Fibroblast of upper back skin (primary cell): Measurements from ENCODE around the gene ACTR8.

Experiments
- DNase-seq: peaks from one replicate; pipeline ENCODE4 v3.0.0-alpha.2; 2013

ACTR8 gene

DNA sequence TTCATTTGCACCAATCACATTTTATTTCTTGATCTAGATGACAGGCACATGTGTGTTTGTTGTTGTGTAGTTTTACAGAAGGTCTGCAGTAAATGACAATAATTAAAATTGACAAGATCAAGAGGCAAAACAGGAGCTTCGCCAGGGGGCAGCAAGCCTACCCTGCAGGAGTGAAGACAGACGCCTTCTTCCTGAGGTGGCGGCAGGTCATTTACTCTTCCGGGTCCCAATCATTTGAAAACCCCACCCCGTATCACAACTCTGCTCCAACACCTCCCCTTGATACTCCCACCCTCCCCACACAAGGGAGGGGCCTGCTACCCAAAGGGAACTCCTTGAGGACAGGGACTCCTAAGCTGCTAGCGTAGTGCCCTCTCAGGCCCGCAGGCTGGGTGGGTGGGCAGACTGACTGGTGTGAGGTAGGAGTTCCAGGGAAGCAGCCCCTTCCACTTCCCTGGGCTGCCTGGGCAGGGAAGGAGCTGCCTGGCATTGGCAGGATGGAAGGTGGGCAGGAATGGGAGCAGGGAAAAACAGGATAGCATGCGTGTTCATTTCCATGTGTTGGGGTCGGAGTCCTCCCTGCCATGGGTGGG, 48.8 kb downstream of the ACTR8 start:
- no peak for DNase-seq

DNA sequence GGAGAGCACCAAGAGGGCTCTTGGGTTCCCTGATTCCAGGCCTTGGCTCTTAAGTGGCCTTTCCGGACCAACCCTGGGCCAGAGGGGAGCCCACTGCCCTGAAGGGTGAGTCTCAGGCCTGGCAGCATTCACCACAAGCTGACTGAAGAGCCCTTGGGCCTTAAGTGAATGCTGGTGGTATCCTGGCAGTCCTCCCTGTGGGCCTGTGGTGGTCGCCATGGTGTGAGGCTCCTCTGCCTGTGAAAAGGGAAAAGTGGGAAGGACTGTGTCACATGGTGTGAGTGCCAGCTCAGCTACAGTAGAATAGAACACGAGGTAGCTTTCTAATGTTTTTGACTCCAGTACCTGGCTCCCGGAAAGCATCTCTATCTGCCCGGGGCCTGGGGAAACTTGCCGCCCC, 51.0 kb downstream of the ACTR8 start:
- no peak for DNase-seq

DNA sequence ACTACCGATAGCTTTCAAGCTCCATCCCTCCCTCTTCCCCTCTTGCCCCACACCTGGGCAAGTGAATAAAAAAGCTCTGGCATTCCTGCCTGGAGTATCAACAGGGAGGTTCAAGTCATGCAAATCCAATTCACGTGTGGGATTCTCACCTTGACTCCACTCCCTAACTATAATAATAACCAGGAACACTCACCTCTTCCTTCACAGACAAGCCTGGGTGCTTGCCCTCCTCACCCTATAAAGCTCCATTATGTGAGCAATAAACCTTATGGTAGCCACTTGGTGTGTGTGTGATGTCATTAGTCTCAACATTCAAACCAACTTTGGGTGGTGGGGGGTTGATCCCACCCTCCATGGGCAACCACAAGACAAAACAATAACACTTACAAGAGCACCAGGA, 52.3 kb downstream of the ACTR8 start:
- no peak for DNase-seq

DNA sequence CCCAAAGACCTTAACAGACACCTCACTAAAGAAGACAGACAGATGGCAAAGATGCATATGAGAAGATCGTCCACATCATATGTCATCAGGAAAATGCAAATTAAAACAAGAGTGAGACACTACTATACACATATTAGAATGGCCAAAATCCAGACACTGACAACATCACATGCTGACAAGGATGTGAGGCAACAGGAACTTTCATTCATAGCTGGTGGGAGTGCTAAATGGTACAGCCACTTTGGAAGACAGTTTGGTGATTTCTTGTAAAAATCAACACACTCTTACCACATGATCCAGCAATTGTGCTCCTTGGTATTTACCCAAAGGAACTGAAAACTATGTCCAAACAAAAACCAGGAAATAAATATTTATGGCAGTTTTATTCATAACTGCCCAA, 53.4 kb downstream of the ACTR8 start:
- no peak for DNase-seq

DNA sequence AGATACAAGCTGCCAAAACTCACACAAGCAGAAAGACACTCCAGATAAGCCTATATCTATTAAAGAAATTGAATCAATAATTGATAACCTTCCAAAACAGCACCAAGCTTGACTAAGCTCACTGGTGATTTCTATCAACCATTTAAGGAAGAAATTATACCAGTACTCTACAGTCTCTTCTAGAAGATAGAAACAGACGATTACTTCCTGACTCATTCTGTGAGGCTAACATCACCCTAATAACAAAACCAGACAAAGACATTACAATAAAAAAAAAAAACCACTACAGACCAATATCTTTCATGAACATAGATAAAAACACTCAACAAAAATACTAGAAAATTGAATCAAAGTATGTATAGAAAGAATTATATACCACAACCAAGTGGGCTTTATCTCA, 55.9 kb downstream of the ACTR8 start:
- DNase-seq: no peak

DNA sequence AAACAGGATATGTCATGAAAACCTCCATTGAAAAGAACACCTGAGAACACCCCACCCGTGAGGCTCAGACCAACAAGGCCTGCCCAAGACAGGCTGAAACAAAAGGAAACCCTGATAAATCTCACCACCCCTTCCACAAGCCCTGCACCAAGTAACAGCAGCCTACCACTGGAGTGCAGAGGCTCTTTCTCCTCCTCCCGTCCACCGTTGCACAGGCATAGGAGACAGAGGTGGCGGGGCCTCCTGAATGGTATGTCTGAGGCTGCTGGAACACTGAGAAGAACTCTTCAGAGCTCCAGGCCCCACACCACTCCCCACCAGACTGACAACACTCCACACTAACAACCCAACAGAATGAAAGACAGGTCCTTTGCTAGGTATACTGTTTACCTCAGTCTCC, 57.2 kb downstream of the ACTR8 start:
- no peak for DNase-seq

DNA sequence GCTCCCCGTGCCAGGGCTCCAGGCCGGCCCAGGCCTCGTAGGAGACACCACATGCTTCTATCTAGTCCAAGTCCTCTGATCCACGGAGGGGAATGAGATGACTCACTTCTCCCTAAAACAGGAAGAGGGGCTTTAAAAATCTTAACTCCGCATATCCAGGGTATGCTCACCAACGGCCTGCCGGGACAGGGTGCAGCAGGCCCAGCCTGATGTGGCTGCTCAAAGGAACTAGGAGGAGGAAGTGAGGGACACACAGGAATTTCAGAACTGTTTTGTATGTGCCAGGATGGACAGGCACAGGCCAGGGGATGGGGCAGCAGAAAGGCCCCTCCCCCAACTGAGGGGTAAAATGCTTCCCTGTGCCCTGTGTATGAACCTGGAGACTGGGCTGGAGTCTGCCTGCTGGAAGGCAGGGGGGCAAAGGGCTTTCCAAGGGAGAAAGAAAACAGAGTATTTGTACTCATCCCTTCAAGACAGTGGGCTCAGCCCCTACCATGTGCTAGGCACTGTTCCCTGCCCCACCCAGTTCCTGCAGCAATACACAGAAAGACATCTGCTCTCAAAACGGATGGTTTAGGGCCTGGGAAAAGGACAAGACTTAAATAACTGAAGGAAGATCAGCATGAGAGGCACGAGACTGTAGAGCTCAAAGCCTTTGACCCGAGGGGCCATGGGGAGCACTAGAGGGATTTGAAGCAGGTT, 57.8 kb downstream of the ACTR8 start:
- DNase-seq: no peak

DNA sequence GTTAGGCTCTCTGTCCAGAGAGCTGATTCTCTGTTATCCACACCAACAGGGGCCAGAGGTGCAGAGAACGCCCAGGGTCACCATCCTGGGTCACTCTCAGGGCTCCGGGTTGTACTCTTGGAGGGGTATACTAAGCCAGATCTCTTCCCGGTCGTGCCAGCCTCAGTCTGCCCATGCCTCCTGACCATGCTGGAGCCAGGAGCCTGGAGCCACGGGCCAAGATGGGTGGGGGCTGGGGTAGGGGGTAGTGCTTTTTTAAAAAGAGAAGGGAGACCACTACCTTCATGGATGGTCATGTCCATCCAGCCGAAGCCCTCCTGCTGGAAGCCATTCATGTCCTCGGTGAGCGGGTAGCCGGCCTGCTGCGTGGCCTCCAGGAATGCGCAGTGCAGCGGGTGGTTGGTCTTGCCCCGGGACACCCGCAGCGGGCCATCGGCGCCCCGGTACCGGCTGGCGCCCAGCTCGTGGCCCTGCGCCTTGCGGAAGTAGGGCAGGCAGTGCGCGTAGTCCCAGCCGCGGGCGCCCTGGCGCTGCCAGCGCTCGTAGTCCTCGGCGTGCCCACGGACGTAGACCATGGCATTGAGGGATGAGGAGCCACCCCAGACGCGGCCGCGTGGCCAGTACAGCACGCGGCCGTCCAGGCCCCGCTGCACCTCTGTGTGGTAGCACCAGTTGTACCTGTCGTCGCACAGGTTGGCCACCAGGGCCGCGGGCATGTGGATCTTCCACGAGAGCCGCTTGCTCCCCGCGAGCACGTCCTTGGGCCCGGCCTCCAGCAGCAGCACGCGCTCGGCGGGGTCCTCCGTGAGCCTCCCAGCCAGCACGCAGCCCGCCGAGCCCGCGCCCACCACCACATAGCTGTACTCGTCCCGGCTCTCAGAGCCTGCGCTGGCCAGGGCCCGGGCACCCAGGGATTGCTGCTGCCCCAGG, 58.7 kb downstream of the ACTR8 start:
- no peak for DNase-seq

DNA sequence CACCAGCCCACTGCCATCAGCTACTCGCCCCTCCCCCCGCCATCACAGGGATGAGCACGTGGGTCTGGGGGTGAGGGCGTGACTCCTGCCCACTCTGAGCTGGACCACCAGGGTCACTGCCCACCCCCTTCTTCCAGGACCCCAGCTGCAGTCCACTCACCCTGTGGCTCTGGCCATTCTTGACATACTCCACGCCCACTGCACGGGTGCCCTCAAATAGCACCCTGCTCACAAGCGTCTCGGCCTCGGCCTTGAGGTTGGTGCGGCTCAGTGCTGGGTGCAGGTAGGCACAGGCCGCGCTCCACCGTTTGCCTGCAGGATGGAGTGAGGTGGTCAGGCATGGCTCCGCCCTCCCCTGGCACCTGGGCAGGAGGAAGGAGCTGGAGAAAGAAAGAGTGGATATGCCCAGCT, 59.6 kb downstream of the ACTR8 start:
- DNase-seq: no peak

DNA sequence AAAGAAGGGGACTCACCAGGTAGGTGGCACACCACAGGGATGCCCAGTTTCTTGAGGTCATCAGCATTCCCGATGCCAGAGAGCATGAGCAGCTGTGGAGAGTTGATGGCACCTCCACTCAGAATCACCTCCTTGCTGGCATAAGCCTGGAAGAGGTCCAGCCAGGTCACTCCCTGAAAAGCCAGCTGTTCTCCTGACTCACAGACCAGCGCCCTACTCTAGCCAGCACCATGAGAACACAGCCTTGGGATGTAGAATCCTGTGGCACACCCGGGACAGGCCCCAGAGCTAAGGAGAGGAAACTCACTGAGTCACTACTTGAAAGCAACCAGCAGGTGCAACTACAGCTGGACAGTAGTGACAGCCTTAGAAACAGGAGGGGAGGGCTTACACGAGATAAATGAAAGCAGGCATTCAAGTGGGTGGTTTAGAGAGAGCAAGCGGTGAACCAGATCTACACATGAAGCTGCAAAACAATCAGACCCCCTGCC, 60.3 kb downstream of the ACTR8 start:
- no peak for DNase-seq

DNA sequence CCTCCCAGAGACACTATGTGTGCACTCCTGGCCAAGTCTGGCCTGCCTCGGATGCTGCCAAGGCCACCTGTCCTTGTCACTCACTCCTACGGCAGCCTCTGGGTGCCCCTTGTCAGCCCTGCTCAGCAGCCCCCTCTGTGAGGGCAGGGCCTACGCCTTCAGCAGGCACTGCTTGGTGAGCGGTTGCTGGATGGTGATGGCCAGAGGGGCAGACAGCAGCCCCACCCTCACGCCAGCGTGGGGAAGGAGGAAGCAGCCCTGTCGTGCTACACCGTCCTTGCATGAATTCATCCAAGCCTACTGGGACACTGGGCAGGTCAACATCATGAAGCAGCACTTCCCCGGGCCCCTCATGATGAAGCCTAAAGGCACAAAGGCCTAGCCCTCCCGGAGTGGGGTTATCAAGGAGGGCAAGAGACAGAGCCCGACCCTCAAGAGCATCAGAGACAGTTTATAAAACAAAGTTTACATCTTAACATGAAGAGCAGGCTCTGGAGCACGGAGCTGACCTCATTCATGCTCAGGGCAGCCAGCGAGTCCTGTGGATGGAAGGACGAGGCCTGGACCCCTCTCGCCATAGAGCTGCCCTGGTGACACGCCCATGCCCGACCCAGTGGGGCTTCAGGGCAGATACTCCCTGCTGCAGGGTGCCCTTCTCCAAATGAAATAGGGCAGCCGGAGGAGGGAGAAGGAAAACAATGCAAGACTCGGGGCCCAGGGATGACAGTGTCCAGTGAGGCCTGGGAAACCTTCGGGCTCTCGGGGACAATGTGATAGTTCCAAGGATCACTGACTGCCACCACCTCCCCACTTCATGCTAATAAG, 61.0 kb downstream of the ACTR8 start:
- no peak for DNase-seq

DNA sequence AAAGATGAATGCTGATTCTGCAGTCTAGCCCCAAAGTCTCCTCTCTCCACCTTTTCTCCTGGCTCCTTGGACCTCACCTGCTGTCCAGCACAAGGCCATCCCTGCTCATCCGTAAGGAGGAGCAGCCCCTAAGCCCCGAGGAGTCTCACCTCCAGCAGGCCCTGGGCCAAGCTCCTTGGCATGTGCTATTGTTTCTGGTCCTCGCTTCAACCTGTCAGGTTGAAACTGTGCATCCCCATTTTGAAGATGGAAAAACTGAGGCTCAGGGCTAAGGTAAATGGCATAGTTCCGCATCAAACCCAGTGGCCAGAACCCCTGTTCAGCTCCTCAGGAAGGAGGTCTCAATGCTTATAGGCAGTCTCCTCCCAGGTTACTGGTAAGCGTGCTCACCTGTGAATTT, 61.9 kb downstream of the ACTR8 start:
- DNase-seq: no peak

DNA sequence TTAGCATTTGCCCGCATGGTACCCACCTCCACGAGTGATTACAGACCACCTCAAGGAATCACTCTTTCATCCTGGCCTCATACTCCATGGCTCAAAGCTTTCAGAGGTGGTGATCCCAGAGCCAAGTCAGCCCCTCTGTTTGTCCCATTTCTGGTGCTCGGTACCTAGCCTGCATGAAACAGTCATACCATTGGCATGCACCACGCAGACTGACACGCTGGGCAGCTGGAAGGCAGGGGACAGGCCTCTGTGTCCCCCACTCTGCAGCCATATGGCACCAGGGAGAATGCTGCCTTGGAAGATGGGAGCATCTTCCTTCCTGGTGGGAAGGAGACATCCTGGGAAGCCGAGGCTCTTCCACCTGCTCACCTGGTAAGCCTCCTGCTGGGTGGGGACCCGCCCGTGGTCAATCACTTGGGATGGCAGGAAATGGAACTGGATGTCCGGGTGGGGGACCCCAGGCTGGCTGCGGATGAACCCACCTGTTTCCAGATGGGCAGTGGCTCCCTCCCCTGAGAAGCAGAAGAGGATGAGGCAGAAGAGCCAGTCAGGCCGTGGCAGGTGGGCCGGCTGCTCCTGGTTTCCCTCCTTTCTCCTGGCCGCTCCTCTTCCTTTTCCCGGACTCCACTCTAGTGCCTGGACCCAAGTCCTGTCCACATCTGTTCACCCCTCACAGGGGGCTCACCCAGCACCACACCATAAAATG, 62.6 kb downstream of the ACTR8 start:
- no peak for DNase-seq

DNA sequence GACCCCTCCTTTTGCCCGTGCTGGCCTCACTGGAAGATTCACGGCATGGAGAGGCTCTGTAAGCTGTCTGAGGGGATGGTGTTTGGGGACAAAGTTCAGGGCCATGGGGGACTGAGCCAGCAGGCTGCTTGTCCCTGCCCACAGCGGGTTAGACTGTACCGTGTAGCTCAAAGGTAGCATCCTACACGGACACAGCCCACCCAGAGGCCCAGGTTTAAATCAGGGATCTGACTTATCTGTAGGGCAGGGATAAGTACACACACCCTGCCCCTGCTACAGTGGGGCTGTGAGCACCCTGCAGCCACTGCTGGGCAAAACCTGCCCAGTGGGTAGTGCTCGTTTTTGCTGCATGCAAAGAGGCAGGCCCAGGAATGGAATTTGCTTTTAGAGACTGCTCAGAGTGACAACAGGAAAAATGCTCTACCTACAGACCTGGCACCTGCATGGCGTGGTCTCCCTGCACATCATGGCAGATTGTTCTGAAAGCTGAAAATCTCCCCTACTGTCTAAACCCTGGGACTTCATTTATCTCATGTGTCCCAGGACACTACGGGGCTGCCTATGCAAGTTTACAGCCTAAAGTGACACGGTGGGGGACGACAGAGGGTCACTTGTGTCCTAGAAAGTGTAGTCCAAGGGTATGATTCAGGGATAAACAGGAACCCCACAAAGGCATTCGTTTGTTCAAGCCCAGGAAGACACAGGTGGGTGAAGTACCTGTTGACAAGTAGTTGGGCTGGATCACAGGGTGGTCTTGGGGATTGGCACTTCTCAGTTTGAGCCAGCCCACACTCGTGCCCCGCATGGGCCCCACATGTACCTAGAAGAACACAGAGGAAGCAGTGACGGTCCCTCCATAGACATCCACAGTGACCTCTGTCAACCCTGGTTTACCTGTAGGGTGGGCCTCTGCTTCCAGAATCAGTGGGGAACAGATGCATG, 63.5 kb downstream of the ACTR8 start:
- no peak for DNase-seq

DNA sequence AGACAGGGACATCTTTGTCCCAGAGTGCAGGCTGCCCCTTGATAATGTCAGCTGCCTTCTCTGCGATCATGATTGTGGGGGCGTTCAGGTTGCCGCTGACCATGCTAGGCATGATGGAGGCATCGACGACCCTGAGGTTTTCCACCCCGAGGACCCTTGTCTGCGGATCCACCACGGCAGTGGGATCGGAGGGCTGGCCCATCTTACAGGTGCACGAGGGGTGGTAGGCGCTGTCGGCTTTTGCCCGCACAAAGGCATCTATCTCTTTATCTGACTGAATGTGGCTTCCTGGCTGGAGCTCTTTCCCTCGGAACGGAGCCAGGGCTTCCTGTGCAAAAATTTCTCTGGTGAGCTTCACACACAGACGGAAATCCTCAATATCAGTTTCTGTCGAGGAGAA, 64.1 kb downstream of the ACTR8 start:
- DNase-seq: no peak

DNA sequence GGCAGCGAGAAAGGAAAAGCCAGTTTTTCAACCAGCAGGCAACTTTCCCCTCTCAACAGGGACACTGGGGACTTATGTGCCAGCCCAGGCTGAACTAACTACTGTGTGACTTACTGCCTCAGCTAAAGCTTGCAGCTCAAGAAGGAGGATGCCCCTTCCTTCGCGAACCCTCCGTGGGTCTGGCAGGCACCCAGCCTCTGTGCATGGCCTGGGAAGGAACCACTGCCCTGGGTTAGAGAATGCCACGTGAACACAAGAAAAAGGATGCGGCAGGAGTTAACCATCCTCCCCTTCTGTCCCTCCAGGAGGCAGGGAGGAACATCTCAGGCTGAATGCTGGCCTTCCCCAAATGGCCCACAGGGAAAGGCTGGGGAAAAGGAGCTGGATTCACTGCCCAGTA, 64.7 kb downstream of the ACTR8 start:
- DNase-seq: no peak
